HFF-Myc (cell line): ENCODE measurements around the gene TRMT11.
"Not testable (repeated sequence)": the region's sequence is repeated elsewhere in the genome, so short reads cannot be mapped to it uniquely, and the experiment has no call there.

ENCODE experiments used
- DNase-seq: peaks from one replicate; pipeline ENCODE4 v3.0.0-alpha.2; 2011; ENCODE audit warnings: low read depth; ENCODE audit errors: extremely low read depth
- H3K4me3 ChIP-seq: replicated peaks from 2 replicates; pipeline ENCODE4 v1.5.1; 2011; ENCODE audit warnings: low read depth, mild to moderate bottlenecking, control low read depth, low read length
- CTCF ChIP-seq: IDR thresholded peaks from 2 replicates; pipeline ENCODE4 v1.5.1; 2012; ENCODE audit warnings: mild to moderate bottlenecking, low read depth, low read length, control low read depth; ENCODE audit errors: missing control alignments

TRMT11 gene

GRCh38 chr6:126055449-126055848 is 69.1 kb downstream of the TRMT11 start:
- DNase-seq, result no peak
- TF ChIP-seq CTCF, result no peak
- no peak overlapping the region for H3K4me3 ChIP-seq

GRCh38 chr6:126056355-126057004 is 70.1 kb downstream of the TRMT11 start:
- DNase-seq, result no peak
- no peak for TF ChIP-seq CTCF
- no peak overlapping the region for H3K4me3 ChIP-seq

GRCh38 chr6:126058085-126058484 is 71.7 kb downstream of the TRMT11 start:
- not testable (repeated sequence) for H3K4me3 ChIP-seq, DNase-seq

- no peak for TF ChIP-seq CTCF
- DNase-seq, result no peak
- no peak overlapping the region for H3K4me3 ChIP-seq
These were observed 74.1 kb downstream of the TRMT11 start for GRCh38 chr6:126060400-126060799.

GRCh38 chr6:126063512-126064146 is 77.3 kb downstream of the TRMT11 start:
- no peak for DNase-seq
- TF ChIP-seq CTCF, result no peak

GRCh38 chr6:126064257-126064747 is 78.0 kb downstream of the TRMT11 start:
- no peak for TF ChIP-seq CTCF
- no peak for DNase-seq
- no peak overlapping the region for H3K4me3 ChIP-seq

More at GRCh38 chr6:126063512-126064146, 77.3 kb downstream of the TRMT11 start:
- no peak overlapping the region for H3K4me3 ChIP-seq

- no peak overlapping the region for H3K4me3 ChIP-seq
- TF ChIP-seq CTCF, result no peak
- no peak for DNase-seq
These were observed 78.5 kb downstream of the TRMT11 start for GRCh38 chr6:126064748-126065401.
